Measurements from ENCODE around the gene FOXO1.

The FOXO1 gene

DNA sequence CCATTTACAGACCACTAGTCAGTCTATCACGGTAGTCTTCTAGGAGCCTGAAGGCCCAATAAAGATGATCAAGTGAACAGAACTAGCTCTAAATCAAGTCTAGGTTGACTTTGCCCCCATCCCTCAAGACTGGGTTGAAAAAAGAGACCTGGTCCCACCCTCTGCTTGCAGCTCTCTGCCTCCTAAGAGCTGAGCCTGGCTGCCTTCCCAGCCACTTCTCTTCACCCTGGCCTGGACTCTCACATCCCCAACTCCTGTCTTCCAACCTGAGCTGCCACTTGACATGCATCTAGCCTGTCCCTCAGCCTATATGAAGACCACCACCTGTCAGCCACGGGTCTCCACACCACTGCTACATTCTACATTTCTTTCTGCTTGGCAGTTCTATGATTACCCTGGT is 99.6 kb downstream of the FOXO1 start:
- Histone ChIP-seq H3K4me3 (replicated peaks; ENCODE audit: low read depth, low read length) (no peak overlapping the region), H3K27me3 (replicated peaks; ENCODE audit: control insufficient read depth, insufficient read depth, low read length) (no peaks in the 10 kb centered on the region), H3K36me3 (ENCODE audit: control insufficient read depth, insufficient read depth, low read length) (no peaks in the 10 kb centered on the region)
- TF ChIP-seq, protein P1, sequence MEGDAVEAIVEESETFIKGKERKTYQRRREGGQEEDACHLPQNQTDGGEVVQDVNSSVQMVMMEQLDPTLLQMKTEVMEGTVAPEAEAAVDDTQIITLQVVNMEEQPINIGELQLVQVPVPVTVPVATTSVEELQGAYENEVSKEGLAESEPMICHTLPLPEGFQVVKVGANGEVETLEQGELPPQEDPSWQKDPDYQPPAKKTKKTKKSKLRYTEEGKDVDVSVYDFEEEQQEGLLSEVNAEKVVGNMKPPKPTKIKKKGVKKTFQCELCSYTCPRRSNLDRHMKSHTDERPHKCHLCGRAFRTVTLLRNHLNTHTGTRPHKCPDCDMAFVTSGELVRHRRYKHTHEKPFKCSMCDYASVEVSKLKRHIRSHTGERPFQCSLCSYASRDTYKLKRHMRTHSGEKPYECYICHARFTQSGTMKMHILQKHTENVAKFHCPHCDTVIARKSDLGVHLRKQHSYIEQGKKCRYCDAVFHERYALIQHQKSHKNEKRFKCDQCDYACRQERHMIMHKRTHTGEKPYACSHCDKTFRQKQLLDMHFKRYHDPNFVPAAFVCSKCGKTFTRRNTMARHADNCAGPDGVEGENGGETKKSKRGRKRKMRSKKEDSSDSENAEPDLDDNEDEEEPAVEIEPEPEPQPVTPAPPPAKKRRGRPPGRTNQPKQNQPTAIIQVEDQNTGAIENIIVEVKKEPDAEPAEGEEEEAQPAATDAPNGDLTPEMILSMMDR (IDR thresholded peaks at IDR 0.05; ENCODE audit: insufficient read depth, low read length, poor library complexity, severe bottlenecking): no peak
- no peak for DNase-seq (ENCODE audit: extremely low read depth, insufficient read length)

DNA sequence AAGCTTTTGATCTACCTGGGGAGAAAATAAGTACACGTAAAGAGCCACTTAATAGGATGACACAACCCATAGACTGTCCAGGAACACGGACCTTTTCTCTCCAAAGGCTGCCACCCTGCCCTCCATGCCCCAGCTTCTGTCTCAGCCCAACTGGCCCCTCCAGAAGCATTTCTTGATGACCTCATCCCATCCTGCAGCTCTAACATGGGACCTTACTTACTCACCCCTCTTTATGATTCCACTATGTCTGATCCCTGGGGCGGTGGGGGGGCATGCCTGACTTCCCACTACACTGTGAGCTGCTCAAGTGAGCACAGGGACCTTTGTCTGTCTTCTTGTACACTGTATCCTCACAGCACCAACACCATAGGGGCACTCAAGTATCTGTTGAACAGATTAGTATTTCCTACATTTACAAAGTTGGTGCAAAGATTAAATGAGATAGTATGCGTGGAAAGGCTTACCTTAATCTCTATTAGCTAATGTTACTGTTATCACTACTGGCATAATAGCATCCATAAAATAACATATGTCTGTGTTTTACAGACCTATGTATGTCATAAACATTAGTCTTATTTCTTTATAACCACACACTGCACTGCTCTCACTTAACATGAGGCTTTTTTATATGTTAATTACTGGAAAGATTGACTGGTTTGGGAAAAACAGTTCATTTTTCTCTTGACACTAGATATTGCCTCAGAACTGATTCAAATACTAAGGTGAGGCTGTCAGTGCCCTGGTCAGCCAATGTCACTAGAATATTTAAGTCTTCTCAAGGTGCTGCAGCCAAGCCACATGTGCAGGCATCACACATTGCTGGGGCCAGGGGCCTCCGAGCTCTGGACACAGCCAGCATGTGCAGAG is 100.9 kb downstream of the FOXO1 start:
- no peaks in the 10 kb centered on the region for H3K27me3 ChIP-seq (replicated peaks; ENCODE audit: control insufficient read depth, insufficient read depth, low read length)
- peaks cover under 1% of the 10 kb centered on the region; the same call in 1 of the 2 replicates for H3K36me3 ChIP-seq (ENCODE audit: control insufficient read depth, insufficient read depth, low read length)
- TF ChIP-seq, protein P1 (IDR thresholded peaks at IDR 0.05; ENCODE audit: insufficient read depth, low read length, poor library complexity, severe bottlenecking): no peak
- H3K4me3 ChIP-seq (replicated peaks; ENCODE audit: low read depth, low read length): no peak overlapping the region
- DNase-seq (ENCODE audit: extremely low read depth, insufficient read length): no peak

DNA sequence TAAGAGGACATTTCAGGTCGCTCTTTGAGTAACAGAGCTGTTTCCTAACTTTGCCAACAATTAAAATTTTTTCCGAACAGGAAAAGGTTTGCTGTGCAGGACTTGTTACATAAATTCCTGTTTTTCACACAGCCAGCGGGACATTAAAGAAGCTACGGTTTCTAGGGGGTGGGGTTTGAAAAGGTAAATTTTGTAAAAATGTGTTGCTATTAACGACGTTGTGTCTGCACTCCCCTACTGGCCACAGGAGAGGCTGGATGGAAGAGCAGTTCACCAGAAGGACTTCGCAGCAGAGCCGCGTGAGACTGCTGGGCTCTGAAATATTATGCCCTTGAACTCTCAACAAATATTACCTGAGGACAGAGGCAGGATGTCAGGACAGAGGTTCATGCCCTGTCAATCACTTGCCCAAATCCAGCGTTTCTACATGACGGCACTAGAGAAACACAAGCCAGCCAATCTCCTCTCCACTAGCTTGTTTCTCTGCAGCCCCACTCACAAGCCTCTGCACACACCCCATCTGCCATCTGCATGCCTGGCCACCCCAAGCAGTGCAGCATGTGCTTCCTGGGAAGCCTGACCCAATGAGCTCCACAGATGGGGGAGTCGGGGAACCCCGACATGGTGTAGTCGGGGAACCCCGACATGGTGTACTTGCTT is 102.0 kb downstream of the FOXO1 start:
- TF ChIP-seq, protein P1 (IDR thresholded peaks at IDR 0.05; ENCODE audit: insufficient read depth, low read length, poor library complexity, severe bottlenecking): no peak
- DNase-seq (ENCODE audit: extremely low read depth, insufficient read length): peak; percentile 30
- H3K4me3 ChIP-seq (replicated peaks; ENCODE audit: low read depth, low read length): no peak overlapping the region

GRCh38 chr13:40563350-40564125 is 102.9 kb downstream of the FOXO1 start:
- TF ChIP-seq, protein P1 (IDR thresholded peaks at IDR 0.05; ENCODE audit: insufficient read depth, low read length, poor library complexity, severe bottlenecking): no peak
- Histone ChIP-seq H3K36me3 (ENCODE audit: control insufficient read depth, insufficient read depth, low read length) (peaks cover 2% of the 10 kb centered on the region; the same call in 1 of the 2 replicates), H3K4me3 (replicated peaks; ENCODE audit: low read depth, low read length) (no peak overlapping the region), H3K27me3 (replicated peaks; ENCODE audit: control insufficient read depth, insufficient read depth, low read length) (no peaks in the 10 kb centered on the region)
- DNase-seq (ENCODE audit: extremely low read depth, insufficient read length): no peak

More for the DNA sequence above, 102.0 kb downstream of the FOXO1 start:
- Histone ChIP-seq H3K36me3 (ENCODE audit: control insufficient read depth, insufficient read depth, low read length) (peaks cover 2% of the 10 kb centered on the region; the same call in 1 of the 2 replicates), H3K27me3 (replicated peaks; ENCODE audit: control insufficient read depth, insufficient read depth, low read length) (no peaks in the 10 kb centered on the region)

DNA sequence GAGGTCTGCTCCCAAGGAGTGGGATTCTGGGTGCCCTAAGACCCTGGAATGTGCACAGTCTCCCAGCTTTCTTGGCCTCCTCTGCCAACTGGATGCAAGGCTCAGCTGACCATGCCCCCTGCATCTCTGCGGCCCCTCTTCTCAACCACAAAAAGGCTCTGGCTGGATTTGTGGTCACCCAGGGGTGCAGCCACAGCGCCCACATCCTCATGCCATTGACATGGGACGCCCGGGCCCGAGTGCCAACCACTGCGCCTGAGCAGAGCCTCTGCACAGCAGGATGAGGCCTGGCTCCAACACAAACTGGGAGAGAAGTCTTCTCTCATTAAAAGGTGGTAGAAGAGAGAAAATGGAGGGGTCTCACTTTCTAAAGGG is 103.5 kb downstream of the FOXO1 start:
- TF ChIP-seq, protein P1 (IDR thresholded peaks at IDR 0.05; ENCODE audit: insufficient read depth, low read length, poor library complexity, severe bottlenecking): no peak
- peaks cover 2% of the 10 kb centered on the region; the same call in 1 of the 2 replicates for H3K36me3 ChIP-seq (ENCODE audit: control insufficient read depth, insufficient read depth, low read length)
- H3K27me3 ChIP-seq (replicated peaks; ENCODE audit: control insufficient read depth, insufficient read depth, low read length): no peaks in the 10 kb centered on the region
- DNase-seq (ENCODE audit: extremely low read depth, insufficient read length): peak; percentile 15
- no peak overlapping the region for H3K4me3 ChIP-seq (replicated peaks; ENCODE audit: low read depth, low read length)
